ENCODE data around the gene TXNRD2.
A peak's percentile ranks its signal among the peaks of the same experiment; 100 is the strongest.
"Not testable (repeated sequence)": the region's sequence is repeated elsewhere in the genome, so short reads cannot be mapped to it uniquely, and the experiment has no call there.

The TXNRD2 gene

DNA sequence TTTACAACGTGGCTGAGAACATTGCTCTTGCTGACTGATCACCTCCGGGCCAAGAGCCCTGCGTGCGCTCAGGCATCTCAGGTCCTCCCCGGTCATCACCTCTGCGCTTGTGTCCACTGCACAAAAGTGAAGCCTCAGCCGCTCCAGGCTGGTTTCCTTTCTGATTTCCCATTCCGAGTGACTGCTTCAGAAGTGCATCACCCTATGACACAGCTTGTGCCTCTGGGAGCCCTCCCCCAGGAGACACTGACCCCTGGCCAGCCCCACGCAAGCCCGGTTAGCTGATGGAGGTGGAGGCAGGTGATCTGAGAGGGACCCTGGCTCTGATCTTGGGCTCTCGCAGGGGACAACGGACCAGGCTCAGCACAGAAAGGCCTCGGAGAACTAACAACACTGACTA is 48.7 kb downstream of the TXNRD2 start:
- DNase-seq (no peak), ATAC-seq (no peak)
- H3K9me3 Mint-ChIP-seq = no peaks in the 10 kb centered on the region
- peak overlapping the region; percentile 91 for H3K27ac Mint-ChIP-seq
- peak overlapping the region; percentile 7 for H3K4me3 Mint-ChIP-seq
- H3K27me3 Mint-ChIP-seq = no peaks in the 10 kb centered on the region
- H3K36me3 Mint-ChIP-seq (ENCODE audit: low read depth) = peaks cover 4% of the 10 kb centered on the region
- H3K4me1 Mint-ChIP-seq = peaks cover 67% of the 10 kb centered on the region

DNA sequence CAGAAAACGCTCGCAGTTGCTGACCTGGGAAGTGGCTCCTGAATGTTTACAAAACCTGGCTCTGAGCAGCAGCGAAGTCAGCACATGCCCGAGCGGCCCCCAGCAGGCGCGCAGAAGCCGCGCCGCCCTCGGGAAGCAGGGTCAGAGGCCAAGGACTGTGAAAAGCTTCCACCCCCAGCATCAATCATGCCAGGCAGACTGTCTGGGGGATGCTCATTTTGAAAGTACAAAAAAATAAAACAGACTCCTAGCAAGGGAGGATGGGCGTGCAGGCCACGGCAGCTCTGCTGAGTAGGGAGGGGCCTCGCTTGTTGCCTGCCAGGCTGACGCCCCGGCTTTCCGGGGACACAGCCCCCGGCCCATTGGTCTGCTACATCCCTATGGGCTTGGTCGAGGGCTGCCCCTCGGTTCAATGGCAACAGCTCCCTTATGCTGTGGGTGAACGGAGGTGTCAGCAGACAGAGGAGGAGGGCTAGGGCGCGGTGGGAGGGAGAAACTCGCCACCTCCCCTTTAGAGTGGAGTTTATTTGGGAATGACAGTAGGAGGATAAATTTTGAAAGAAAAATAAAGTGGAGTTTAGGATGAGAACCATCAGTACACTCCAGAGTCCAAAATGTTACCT is 49.2 kb downstream of the TXNRD2 start:
- peaks cover 4% of the 10 kb centered on the region for H3K36me3 Mint-ChIP-seq (ENCODE audit: low read depth)
- no peaks in the 10 kb centered on the region for H3K27me3 Mint-ChIP-seq
- H3K27ac Mint-ChIP-seq = peak overlapping the region; percentile 91
- peak; percentile 65 for DNase-seq
- ATAC-seq = peak; percentile 65
- peak overlapping the region; percentile 73 for H3K4me3 Mint-ChIP-seq
- no peaks in the 10 kb centered on the region for H3K9me3 Mint-ChIP-seq
- peaks cover 72% of the 10 kb centered on the region for H3K4me1 Mint-ChIP-seq

DNA sequence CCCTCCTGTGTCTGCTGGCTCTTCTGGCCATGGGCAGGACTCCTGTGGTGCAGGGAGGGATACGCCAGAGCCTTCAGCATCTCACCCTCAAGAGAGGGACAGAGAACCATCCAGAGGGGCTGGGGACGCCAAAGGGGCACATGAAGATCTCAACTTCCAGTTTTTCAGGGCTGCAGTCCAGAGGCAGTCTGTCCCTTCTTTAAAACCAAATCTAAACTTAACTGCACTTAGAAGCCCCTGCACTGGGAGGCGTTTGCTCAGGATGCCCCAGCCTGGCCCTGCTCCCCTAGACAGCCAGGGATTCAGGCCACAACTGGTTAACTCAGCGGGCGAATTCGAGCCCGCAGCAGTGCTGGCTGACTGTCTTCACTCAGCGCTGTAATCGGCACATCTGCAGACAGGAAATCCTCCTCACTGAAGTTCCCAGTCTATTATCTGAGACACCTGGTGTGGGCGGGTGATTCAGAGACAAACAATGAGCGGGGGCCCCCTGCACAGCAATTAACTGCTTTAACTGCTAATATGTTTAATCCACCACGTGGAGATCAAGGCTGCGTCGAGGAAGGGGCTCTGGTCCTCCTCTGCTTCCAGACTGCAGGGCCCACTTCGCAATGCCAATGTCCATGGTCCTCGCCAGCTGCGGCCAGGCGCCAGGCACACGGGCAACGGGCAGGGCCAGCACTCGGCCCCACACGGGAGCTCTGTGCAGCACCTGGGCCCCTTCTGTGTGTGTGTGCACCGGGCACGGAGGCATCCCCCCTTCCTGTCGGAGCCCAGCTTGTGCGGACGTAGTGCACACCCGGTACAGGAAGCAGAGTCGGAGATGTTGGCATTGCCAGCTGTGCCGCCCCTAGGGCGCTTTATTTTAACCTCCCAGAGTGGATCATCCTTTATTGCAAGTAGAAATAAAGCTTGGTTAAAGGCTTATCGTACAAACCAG is 50.0 kb downstream of the TXNRD2 start:
- Mint-ChIP-seq H3K4me1 (peaks cover 72% of the 10 kb centered on the region), H3K36me3 (ENCODE audit: low read depth) (peaks cover 4% of the 10 kb centered on the region), H3K27me3 (no peaks in the 10 kb centered on the region), H3K9me3 (no peaks in the 10 kb centered on the region), H3K4me3 (peak overlapping the region; percentile 73), H3K27ac (peak overlapping the region; percentile 91)
- DNase-seq (peak; percentile 80), ATAC-seq (peak; percentile 84)

DNA sequence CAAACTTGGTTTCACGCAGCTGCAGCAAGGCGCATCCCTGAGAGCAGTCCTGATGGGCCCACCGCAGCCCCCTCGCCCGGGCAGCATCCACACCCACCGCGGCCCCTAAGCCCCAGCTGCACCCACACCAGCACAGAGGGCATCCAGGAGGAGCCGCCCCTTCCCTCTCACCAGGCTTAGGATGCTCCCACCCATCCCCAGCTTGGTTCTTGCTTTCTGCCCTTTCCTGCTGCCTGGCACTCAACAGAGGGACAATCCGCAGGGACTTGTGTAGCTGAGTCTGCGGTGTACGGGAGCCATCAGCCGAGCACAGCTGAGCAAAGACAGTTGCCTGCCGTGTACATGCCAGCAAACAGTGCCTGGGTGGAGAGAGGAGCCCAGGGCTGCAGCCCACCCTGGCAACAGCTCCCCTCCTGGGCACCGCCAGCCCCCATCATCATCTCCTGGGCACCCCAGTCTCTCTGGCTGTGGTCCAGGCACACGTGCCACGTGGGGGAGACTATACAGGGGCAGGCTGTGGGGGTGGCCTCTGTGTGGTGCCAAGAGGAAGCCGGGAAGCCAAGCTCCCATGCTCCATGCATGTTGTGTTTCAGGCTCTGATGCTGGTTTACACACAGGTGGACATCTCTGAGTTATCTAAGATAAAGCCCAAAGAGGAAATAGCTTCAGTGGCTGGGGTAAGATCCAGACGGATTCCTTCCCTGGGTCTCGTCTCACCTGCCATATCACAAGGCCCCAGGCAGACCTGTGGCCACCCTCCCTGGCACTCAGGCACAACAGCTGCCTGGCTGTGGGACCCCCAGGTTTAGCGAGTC is 50.9 kb downstream of the TXNRD2 start:
- Mint-ChIP-seq H3K27ac (peak overlapping the region; percentile 91), H3K4me1 (peaks cover 72% of the 10 kb centered on the region)

DNA sequence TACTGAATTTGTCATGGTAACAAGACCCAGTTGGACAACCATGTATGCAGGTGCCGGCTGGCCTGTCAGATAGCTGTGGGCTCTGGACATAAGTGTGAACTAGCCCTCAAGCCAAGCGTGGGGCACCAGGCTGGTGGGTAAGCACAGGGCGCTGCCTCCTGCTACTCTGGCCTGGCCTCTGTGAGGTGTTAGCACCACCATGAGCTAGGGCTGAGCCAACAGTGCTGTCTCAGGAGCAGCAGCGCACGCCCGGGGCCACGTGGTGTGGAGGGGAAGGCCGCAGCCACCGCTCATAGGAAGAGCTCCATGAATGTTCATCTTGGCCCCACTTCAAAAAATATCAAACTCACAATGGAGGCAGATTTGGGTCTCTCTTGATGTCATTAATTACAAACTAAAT is 51.7 kb downstream of the TXNRD2 start:
- DNase-seq = peak; percentile 45
- no peaks in the 10 kb centered on the region for H3K27me3 Mint-ChIP-seq
- peaks cover 71% of the 10 kb centered on the region for H3K4me1 Mint-ChIP-seq
- ATAC-seq = peak; percentile 17
- H3K27ac Mint-ChIP-seq = peak overlapping the region; percentile 77
- no peak overlapping the region for H3K4me3 Mint-ChIP-seq
- H3K9me3 Mint-ChIP-seq = no peaks in the 10 kb centered on the region
- H3K36me3 Mint-ChIP-seq (ENCODE audit: low read depth) = peaks cover 4% of the 10 kb centered on the region

More for the DNA sequence above, 50.9 kb downstream of the TXNRD2 start:
- H3K36me3 Mint-ChIP-seq (ENCODE audit: low read depth) = peaks cover 4% of the 10 kb centered on the region
- no peaks in the 10 kb centered on the region for H3K9me3 Mint-ChIP-seq
- H3K4me3 Mint-ChIP-seq = peak overlapping the region; percentile 24
- ATAC-seq (no peak), DNase-seq (no peak)
- H3K27me3 Mint-ChIP-seq = no peaks in the 10 kb centered on the region

DNA sequence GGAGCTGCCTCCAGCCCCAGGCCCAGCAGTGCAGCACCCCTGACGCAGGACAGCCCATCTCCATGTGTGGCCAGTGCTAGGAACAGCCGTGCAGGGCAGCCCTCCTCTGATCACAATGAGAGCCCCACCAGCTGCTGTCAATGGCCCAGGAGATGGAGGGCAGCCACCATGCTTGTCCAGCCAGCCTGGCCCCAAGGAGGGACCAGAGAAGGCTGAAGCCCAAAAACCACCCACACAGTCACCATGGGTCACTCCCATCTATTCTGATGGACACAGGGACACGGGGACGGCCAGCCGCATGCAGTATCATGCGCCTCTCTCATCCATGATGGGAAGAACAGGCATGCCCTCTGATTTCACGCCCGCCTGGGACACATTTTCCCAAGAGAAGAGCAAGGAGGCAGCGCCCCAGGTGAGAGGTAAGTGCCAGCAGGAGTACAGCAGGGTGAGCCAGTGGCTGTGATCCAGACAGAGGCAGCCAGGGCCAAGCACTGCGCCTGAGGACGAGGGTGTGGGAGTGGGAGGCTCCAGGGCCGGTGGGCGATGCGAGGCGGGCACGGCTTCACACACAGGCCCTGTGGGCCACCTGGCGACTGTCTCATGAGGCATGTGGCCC is 53.4 kb downstream of the TXNRD2 start:
- Mint-ChIP-seq H3K4me1 (peaks cover 60% of the 10 kb centered on the region), H3K4me3 (no peak overlapping the region), H3K27ac (no peak overlapping the region), H3K27me3 (no peaks in the 10 kb centered on the region), H3K9me3 (no peaks in the 10 kb centered on the region), H3K36me3 (ENCODE audit: low read depth) (no peaks in the 10 kb centered on the region)
- ATAC-seq = no peak
- no peak for DNase-seq

DNA sequence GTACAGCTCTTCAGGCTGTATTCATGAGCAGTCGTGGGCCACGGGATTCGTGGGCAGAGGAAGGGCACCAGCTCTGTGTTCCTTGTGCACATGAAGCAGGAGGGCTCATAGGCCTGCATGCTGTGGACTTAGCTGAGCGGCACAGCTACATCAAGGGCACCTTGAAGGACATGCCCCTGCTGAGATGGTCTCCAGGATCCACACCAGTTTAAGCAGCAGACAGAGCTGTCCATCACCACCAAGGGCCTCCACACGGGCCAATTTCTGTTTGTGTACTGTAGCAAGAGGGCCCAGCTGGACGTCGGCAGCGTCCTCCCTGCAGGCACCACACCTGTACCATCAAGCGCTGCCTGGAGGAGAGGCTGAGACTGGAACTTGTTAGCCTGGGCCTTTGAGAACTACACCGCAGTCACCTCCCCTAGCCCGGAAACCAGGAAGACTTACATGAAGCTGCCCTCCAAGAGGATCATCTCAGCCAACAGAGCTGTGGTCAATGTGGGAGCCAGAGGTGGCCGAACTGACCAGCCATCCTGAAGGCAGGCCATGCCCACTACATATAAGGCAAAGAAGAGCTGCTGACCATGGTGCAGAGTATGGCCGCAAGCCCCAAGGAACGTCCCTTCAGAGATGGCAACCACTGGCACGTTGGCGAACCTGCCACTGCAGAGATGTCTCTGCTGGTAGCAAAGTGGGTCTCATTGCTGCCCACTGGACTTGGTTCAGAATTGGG is 54.2 kb downstream of the TXNRD2 start:
- Mint-ChIP-seq H3K36me3 (ENCODE audit: low read depth) (no peaks in the 10 kb centered on the region), H3K27ac (peak overlapping the region; percentile 70), H3K4me1 (peaks cover 52% of the 10 kb centered on the region), H3K4me3 (no peak overlapping the region), H3K9me3 (no peaks in the 10 kb centered on the region), H3K27me3 (no peaks in the 10 kb centered on the region)
- no peak for DNase-seq
- no peak for ATAC-seq

DNA sequence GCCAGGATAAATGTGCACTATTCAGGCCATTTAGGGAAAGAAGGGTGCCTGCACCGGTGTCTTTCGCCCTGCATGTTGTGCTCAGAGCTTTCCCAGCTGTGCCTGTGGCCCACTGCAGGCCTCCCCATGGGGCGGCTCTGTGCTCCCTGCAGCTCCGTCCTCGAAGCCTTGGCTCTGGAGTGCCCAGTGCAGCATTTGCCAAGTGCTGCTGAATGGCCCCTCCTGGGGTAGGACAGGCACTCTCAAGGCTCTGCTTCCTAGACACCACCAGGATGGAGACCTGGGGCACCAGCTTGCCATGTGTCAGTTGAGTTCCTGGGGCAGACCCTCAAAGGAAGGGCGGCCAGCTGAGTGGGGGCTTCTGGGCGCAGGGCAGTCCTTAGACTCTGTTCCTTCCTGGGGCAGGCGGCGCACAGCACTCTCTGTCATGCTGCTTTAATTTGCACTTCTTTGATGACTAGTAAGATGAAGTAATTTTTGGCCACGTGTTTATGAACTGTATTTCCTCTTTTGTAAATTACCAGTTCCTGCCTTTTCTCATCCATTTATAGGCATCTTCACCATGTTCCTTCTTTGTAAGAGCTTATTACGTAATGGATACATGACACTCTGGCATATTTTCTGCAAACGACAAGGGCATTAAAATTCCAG is 54.9 kb downstream of the TXNRD2 start:
- no peak for DNase-seq
- H3K4me3 Mint-ChIP-seq = no peak overlapping the region
- no peaks in the 10 kb centered on the region for H3K36me3 Mint-ChIP-seq (ENCODE audit: low read depth)
- no peaks in the 10 kb centered on the region for H3K9me3 Mint-ChIP-seq
- peaks cover 45% of the 10 kb centered on the region for H3K4me1 Mint-ChIP-seq
- H3K27me3 Mint-ChIP-seq = no peaks in the 10 kb centered on the region
- peak overlapping the region; percentile 70 for H3K27ac Mint-ChIP-seq
- ATAC-seq = no peak

DNA sequence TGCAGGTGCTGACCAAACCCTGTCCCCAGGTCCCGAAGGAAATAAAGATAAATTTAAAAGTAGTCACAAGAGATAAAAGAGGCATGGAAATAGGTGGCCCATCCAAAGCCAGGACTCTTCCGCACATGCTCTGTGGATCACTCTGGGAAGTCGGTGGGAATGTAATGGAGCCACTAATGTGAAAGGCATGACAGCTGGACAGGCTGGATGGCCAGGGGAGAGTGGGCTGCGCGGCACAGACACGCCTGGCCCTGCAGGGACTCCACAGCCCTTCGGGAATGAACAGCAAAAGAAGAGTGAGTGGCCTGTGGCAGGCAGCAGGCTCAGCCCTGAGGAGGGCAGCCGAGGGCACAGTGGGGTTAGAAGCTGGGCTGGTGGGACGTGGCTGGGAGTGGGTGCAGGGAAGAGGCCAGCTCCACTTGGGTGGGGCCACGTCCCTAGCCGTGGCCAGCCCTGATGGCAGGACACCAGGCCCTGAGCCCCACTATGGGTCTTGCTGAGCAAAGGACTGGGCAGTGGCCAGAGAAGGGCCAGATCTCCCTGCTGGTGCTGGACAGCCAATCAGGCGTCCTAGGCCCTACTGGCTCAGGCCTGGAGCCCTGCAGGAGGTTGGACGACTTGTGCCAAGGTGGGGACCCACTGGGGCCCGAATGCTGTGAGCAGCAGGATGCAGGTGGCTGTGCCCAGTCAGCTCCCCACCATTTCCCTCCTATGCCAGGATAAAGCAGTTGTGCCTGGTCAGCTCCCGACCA is 55.6 kb downstream of the TXNRD2 start:
- H3K4me3 Mint-ChIP-seq = no peak overlapping the region
- DNase-seq (no peak), ATAC-seq (no peak)
- H3K27ac Mint-ChIP-seq = peak overlapping the region; percentile 19
- no peaks in the 10 kb centered on the region for H3K9me3 Mint-ChIP-seq
- no peaks in the 10 kb centered on the region for H3K36me3 Mint-ChIP-seq (ENCODE audit: low read depth)
- H3K27me3 Mint-ChIP-seq = no peaks in the 10 kb centered on the region
- H3K4me1 Mint-ChIP-seq = peaks cover 38% of the 10 kb centered on the region

DNA sequence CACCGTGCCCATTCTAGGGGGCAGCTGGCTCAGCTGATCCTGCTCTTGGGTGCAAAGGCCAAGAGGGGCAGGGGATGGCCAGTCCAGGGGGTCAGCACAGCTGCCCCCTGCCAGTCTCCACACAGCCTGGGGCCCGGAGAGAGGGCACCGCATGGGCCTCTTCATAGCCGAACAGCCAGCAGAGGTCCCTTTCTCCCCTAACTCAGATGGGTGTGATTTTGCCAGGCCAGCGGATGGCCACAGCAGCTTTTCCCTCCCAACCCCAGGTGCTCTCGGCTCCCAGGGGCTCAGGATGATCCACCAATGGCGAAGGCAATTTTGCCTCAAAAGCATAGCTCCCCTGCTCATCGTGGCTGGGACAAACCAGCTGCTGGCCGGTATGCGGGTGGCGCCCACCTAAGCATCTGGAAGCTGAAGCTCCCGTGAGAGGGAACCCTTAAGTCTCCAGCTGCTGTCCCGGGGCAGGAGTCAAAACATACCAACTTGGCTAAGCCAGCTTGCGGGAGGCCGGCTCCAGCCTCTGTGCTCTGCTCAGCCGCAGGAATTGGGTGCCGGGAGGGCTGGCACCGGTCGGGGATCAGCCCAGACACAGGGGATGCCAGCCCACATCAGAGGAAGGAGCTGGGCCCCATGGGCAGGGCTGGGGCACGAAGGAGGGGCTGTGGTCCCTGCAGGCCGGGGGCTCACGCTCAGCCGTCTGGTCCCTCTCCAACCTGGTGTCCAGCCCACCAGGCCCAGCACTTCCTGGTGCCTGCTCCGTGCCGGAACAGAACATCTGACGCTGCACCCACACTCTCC is 56.5 kb downstream of the TXNRD2 start:
- Mint-ChIP-seq H3K4me3 (no peak overlapping the region), H3K36me3 (ENCODE audit: low read depth) (no peaks in the 10 kb centered on the region), H3K4me1 (peaks cover 30% of the 10 kb centered on the region), H3K9me3 (no peaks in the 10 kb centered on the region), H3K27me3 (no peaks in the 10 kb centered on the region), H3K27ac (peak overlapping the region; percentile 19)
- DNase-seq (no peak), ATAC-seq (no peak)

DNA sequence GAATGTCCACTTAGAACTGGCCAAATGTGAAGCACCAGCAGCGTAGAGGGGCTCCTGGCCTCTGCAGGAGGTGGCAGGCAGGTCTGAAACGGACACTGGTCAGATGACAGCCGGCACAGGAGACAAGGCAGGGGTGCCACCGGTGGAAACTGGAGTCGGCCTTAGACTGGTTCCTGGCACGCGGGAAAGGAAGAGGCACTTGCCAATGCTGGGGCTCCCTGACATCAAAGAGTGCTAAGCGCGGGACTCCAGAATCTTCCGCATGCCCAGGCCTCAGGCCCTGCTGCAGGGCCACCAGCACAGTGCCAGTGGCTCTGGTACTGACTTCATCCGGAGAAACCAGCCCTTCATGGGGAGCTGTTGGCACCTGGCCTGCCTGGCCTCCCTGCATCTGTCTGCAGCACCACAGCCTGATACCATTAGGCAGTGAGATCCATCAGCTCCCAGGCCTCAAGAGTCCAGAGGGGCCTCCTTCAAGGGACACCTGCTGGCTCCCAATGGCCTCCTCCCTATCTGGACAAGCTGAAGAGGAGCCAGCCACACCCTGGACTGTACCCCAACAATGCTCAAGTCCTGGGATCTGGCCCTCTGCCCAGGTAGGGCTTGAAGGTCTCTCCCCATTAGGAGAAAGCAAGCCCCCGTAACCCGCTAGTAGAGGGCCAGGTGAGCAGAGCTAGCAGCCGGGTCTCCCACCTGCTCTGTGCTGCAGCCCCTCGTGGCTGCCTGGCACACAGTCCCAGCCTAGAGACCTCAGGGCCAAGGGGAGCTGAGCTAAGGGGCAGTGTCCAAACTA is 57.3 kb downstream of the TXNRD2 start:
- H3K9me3 Mint-ChIP-seq = no peaks in the 10 kb centered on the region
- ATAC-seq (no peak), DNase-seq (no peak)
- H3K4me1 Mint-ChIP-seq = peaks cover 25% of the 10 kb centered on the region
- no peak overlapping the region for H3K27ac Mint-ChIP-seq
- no peaks in the 10 kb centered on the region for H3K36me3 Mint-ChIP-seq (ENCODE audit: low read depth)
- H3K27me3 Mint-ChIP-seq = no peaks in the 10 kb centered on the region
- H3K4me3 Mint-ChIP-seq = no peak overlapping the region

DNA sequence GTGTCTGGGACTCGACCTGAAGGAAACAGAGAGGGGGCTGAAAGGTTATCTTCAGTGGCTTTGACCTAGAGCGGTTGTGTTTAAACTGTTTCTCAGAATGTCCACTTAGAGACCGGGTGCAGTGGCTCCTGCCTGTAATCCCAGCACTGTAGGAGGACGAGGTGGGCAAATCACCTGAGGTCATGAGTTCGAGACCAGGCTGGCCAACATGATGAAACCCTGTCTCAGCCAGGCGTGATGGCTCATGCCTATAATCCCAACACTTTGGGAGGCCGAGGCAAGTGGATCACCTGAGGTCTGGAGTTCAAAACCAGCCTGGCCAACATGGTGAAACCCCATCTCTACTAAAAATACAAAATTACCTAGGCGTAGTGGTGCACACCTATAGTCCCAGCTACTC is 58.2 kb downstream of the TXNRD2 start:
- not testable (repeated sequence) for H3K27me3 Mint-ChIP-seq; H3K4me3 Mint-ChIP-seq; DNase-seq; H3K27ac Mint-ChIP-seq; H3K36me3 Mint-ChIP-seq (ENCODE audit: low read depth); H3K9me3 Mint-ChIP-seq; ATAC-seq
- peaks cover 25% of the 10 kb centered on the region for H3K4me1 Mint-ChIP-seq

All from activated naive CD8-positive, alpha-beta T cell treated with anti-CD3 and anti-CD28 coated beads, Interleukin-2, amount 50 U/mL, for 24 hours (primary cell).